Suppressor macrophage treated with lipopolysaccharide for 4 hours (primary cell): Measurements from ENCODE around the gene PRSS53.

Source experiments
- DNase-seq: peaks from one replicate; pipeline ENCODE4 v3.0.0-alpha.2; 2020

Gene PRSS53

DNA sequence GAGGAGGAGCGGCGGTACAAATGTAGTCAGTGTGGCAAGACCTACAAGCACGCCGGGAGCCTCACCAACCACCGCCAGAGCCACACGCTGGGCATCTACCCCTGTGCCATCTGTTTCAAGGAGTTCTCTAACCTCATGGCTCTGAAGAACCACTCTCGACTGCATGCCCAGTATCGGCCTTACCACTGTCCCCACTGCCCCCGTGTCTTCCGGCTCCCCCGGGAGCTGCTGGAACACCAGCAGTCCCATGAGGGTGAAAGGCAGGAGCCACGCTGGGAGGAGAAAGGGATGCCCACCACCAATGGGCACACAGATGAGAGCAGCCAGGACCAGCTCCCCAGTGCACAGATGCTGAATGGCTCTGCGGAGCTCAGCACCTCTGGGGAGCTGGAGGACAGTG is 11.7 kb downstream of the PRSS53 start:
- DNase-seq, result no peak

DNA sequence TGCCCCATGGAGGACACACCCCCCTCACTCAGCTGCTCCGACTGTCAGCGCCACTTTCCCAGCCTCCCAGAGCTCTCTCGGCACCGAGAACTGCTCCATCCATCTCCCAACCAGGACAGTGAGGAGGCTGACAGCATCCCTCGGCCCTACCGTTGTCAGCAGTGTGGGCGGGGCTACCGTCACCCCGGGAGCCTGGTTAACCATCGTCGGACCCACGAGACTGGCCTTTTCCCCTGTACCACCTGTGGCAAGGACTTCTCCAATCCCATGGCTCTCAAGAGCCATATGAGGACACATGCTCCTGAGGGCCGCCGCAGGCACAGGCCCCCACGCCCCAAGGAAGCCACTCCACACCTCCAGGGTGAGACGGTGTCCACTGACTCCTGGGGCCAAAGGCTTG is 12.4 kb downstream of the PRSS53 start:
- no peak for DNase-seq

DNA sequence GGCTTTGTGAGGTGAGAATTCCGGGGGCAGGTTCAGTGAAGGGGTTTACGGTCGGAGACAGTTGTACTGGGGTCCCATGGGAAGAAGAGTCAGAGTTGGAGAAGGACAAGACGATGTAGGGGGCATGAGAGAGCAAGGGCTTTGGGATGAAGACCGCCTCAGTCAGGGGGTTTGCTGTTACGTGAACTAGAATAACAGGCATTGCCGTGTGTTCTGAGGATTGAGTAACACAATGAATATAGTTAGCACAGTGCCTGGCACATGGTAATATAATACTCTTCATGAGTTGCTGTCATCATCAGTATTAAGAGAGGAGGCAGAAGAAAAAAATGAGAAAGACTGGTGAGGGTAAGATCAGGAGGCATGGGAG is 13.9 kb downstream of the PRSS53 start:
- peak; percentile 16 for DNase-seq

DNA sequence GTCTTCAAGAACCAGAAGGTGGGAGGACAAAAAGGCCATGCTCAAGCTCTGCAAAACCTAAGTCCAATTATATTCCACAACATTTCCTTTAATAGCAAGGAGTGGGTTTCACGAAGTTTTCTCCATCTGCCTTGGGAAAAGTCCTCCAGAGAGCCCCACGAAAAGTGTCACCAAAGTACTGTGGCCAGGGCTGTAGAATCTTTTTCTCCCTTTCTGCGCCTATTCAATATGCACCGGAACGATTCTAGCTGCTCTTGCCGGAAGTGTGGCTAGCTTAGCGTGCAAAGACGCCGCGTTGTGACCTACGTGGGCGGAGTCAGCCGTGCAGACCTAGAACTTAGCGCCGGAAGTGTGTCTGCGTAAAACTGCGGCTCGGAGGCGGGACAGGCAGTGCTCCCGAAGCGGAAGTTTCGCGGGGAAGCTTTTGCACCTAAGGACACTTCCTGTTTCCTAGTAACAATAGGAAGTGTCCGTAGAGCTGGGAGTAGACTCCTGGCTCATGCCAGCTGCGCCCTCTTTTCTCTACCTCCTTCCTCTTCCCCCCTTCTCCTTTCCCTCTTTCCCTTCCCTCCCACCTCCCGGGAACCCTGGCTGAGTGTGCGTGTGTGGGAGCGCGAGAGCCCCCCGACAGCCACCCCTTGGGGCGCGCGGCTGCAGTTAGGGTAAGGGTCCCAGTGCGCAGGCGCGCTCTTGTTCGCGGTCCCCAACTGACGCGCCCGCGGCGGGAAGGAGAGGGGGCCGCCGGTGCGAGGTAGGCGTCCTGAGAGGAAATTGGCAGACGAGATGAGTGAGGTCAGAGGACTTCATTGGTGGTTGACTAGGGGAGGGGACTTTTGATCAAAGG is 14.6 kb downstream of the PRSS53 start, which contains the start of the genes ZNF646 and ZNF668:
Gene ZNF646, plus strand, starts transcription at position 453 of the 844 bp plus-strand sequence. CDS start 1,903 bp downstream, outside the sequence.
Gene ZNF668, minus strand, starts transcription at position 271 of the 844 bp plus-strand sequence. CDS start 9,781 bp downstream, outside the sequence.
- peak; percentile 100 for DNase-seq

DNA sequence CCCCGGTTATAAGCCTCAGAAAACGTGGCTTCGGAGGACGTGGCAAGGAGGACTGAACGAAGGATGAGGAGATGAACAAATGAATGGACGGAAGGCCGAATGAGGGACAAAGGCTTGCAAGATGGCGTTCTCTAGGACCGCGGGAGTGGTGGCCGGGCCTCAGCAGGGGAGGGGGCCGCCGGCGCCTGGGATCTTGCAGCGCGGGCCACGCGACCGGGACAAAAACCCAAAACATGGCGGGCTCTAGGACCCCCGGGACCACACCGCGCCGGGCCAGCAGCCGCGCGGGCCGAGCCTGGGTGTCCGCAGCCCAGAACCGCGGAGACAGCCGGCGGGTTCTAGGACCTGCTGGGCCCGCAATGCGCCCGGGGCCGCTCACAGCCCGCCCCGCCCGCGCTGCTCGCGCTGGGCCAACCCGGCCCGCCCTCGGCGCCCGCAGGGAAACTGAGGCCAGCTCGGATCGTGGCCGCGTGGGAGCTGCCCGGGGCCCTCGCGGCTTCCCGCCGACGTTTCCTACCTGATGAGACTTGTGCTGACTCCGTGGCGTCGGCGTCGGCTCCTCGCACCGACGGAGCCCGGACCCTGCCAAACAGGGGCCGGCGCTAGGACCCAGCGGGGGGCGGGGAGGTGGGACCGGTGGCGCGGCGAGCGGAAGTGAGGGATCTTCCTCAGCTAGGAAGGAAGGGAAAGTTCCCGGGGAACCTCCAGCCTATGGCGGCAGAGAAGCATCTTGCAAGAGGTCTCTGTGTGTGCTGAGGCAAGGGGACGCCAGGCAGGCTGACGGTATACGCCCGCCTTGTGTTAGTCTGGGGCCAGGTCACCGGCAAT is 15.4 kb downstream of the PRSS53 start:
- peak; percentile 95 for DNase-seq

DNA sequence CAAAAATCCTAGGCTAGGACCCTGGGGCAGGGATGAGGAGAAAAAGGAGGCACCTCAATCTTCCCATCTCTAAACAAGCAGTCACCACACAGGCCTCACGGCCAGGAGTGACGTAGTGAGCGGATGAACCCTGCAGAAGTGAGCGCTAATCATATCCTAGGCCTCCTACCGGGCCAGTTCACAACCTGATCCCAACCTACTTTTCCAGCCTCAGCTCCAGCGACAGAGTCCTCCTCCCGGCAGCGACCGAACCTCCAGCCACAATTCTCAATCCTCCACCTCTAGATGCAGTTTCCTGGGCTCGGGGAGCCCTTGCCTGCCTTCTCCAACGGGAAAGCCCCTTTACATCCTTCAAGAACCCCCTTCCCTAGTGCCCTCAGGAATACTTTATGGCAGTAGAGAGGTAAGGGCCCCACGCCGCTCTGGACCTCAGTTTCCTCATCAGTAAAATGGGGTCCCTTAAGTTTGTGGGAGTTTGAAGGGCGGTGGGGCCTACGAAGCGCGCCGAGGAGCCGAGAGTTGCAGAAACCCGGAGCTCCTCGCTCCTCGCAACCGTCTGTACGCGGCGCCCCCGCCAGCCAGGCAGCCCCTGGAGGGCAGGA is 16.1 kb downstream of the PRSS53 start:
- peak; percentile 28 for DNase-seq

DNA sequence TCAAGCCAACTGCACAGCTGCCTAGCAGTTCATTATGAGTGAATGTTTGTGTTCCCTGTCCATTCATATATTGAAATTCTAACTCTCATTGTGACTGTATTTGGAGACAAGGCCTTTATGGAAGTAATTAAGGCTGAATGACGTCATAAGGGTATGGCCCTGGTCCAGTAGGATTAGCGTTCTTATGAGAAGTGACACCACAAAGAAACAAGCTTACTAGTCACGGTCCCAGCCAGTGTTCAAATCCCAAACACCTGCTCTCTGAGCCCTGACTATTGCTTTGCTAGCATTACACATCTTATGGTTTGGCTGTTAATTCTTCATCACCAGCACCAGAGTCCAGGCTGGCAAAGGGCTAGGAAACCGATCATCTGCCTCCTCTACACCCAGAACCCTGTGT is 16.9 kb downstream of the PRSS53 start:
- peak; percentile 38 for DNase-seq

DNA sequence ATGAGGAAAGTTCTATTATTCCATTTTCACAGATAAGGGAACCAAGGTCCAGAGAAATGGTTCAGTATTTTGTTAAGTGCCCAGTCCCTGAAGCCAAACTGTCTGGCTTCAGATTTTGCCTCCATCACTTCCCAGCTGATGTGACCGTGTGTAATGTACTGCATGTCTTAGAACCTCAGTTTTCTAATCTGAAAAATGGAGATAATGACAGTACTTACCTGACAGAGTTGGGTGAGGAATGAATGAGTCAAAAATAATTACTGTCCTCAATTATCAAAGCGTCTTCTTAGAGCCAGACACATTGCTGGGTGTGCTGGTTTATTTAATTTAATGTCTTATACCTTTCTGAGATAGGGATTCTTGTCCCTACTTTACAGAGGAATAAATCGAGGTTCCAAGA is 21.4 kb downstream of the PRSS53 start:
- DNase-seq, result no peak

DNA sequence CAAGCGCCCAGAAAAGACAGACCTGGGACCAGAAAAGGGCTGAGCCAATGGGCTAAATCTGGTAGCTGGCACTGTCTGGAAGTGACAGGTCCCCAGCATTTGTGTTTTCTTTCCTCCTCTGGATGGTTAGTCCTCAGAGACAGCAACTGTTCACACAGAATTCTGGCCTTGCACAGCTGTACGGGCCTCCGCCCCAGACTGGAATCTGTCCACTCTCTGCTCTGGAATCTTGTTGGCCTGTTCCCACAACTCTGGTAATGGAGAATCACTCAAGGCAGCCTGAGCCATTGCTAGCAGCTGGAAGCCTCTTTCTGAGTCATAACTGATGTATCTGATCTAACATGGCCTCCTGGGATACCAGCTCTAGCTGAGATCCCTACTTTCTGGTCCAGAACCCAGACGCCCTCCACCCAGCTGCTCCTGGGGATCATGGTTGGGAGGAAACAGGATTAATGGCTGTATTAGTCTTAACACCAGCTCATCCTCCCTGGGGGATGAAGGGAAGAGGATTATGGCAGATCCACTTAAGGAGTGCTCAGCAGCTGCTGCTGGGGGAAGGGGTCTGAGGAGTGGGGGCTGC is 23.8 kb downstream of the PRSS53 start:
- DNase-seq, result no peak

DNA sequence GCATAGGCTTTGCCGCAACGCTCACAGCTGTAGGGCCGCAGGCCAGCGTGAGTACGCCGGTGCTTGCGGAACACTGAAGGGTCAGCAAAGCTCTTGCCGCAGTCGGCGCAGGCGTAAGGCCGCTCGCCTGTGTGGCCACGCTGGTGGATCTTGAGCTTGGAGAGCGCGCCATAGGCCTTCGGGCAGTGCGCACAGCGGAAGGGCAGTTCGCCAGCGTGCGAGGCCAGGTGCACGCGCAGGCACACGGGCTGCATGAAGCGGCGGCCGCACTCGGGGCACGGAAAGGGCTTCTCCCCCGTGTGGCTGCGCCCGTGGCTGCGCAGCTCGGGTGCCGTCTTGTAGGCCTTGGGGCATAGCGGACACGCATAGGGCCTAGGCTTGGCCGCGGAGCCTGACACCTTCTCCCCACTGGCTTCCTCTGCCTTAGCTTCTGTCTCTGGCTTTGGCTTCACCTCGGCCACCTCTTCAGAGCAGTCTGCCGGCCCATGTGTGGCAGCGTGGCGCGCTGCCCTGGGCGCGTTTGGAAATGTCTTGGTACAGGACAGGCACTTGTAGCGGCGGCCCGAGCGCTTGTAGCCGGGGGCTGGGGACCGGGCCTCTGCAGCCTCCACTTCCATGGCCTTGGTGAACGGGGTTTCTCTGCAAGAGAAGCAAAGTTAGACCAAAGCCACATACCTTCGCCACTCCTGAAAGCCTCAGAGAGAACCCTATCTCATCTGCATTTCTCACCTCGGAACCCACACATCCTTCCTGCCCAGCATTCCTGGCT is 24.7 kb downstream of the PRSS53 start:
- no peak for DNase-seq

DNA sequence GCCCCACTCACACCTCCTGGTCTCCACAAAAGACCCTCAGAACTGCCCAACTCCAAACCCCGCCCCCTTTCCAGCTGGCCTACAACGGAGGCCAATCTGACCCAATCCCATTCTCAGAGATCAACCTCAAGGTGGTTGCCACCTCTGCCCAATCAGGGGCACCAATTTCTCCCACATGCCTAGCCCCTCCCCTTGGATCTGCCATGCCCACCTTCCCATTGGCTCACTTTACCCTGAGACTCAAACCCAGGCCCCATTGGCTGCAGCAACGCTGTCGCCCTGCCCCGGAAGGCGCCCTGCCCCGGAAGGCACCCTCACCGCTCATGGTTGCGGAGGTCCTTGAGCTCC is 25.3 kb downstream of the PRSS53 start:
- no peak for DNase-seq

DNA sequence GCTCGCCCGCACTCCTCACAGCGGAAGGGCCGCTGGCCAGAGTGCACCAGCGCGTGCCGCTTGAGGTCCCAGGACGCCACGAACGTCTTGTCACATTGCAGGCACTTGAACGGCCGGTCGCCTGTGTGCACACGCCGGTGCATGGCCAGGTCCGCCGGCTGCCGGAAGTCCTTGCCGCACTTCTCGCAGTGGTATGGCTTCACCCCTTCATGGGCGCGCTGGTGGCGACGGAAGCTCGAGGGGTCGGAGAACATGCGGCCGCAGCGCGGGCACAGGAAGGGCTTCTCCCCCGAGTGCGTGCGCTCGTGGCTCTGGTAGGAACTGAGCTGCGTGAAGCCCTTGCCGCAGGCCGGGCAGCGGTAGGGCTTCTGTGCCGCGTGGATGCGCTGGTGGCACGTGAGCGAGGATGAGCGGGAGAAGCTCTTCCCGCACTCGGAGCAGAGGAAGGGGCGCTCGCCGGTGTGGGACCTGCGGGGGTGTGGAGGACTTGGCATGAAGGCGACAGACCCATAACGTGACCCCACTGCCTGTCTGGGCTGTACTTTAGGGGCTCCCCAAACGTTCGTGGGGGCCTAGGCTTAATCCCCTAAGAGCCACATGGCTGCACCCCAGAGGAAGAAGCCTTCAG is 26.8 kb downstream of the PRSS53 start:
- DNase-seq, result no peak

DNA sequence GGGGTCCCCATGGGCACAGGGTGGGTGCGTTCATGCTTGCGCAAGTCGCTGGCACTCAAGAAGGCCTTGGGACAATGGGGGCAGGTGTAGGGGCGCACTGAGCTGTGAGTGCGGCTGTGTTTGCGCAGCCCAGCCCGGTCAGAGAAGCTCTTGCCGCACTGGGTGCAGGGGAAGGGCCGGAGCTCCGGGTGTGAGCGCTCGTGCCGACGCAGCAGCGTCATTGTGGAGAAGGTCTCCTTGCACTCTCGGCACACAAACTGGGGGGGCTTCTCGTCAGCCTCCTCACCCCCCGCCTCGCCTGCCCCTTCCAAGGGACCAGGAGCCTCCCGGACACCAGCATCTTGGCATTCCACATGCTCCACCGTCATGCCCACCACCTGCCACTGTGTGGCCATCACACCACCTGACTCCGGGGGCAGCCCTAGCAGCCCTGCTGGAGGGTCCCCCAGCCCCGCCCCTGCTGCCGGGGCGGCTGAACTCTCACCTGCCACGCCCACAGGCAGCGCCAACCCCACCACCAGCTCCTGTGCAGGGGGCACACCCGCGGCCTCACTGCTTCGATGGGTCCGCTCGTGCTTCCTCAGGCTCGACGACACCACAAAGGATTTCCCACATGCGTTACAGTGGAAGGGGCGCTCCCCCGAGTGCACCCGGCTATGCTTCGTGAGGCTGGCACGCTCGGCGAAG is 27.5 kb downstream of the PRSS53 start:
- DNase-seq, result no peak

DNA sequence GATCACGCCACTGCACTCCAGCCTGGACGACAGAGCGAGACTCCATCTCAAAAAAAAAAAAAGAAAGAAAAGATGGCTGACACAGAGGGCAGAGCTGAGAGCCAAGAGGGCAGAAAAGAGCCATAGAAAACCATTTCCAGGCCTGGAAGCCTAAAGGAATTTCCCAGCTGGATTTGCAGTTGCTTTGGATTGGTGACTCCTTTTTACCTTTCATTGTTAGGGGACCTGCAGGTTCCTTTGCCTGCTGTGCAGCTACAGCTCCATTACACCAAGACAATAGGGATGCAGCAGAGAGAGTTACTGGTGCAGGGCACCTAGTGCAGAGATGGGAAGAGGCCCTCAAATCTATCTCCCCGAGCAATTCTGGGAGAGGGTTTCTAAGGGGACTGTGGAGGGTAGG is 33.1 kb downstream of the PRSS53 start:
- DNase-seq, result no peak

DNA sequence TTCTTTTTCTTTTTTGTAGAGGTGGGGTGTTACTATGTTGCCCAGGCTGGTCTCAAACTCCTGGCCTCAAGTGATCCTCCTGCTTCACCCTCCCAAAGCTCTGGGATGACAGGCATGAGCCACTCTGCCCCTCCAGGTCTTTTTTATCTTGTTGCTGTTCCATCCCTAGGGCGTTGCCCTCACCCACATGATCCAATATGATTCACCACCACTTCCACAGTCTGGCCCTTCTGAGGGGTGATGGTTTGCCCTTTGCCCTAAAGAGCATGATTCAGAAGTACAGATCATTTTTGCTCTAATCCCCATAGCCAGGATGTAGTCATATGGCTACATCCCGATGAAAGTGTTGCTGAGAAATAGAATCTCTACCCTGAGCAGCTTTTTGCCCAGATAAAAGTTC is 36.6 kb downstream of the PRSS53 start:
- peak; percentile 88 for DNase-seq

DNA sequence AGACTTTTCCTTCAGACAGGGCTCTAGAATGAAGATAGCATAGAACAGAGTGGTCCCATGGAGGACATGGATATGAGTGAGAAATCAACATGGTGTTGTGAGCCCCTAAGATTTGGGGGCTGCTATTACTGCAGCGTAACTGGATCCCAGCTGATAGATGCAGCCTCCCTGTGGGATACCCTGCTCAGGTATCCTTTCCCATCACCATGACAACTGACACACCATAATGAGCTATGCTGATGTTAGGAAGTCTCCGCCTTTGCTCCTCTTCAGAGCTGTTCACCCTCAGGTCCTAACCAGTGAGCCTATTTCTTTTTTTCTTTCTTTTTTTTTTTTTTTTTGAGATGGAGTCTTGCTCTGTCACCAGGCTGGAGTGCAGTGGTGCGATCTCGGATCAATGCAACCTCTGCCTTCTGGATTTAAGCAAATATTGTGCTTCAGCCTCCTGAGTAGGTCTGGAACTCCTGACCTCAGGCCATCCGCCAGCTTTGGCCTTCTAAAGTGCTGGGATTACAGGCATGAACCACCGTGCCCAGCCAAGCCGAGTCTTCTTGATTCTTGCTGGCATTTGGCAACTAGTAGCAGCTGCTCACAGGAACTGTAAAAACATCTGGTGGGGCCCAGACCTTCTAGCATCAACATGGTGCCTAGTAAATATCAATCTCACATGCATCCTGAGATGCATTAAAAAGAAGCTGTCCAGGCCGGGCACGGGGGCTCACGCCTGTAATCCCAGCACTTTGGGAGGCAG is 38.3 kb downstream of the PRSS53 start:
- DNase-seq, result no peak

DNA sequence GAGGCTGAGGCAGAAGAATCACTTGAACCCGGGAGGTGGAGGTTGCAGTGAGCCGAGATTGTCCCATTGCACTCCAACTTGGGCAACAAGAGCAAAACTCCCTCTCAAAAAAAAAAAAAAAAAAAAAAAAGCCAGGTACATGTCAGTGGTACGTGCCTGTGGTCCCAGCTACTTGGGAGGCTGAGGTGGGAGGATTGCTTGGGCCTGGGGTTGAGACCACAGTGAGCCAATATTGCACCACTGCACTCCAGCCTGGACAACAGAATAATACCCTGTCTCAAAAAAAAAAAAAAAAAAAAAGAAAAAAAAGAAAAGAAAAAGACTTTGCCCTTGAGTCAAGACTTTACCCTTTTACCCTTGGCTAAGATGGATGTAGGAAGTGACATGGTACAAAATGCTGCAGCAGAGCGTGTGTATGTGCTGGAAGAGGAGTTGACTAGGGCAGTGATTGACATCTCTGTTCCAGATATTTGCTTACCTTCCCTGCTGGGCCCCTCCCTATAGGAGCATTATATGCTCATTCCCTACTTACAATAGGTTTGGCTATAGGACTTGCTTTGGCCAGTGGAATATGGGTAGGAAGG is 44.8 kb downstream of the PRSS53 start:
- DNase-seq, result no peak

DNA sequence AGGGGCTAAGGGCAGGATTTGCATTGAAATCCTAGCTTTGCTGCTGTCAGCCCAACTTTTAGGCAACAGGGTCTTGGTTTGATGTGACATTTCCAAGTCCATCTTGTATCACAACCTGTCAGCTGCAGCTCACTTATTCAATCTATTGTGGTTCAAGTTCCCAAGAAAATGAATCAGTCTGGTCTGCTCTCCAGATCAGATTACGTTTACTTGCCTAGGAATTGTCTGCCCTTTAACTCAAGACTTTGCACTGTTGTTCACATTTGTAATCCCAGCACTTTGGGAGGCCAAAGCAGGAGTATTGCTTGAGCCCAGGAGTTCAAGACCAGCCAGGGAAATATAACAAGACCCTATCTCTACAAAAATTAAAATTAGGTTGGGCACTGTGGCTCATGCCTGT is 45.4 kb downstream of the PRSS53 start:
- no peak for DNase-seq

DNA sequence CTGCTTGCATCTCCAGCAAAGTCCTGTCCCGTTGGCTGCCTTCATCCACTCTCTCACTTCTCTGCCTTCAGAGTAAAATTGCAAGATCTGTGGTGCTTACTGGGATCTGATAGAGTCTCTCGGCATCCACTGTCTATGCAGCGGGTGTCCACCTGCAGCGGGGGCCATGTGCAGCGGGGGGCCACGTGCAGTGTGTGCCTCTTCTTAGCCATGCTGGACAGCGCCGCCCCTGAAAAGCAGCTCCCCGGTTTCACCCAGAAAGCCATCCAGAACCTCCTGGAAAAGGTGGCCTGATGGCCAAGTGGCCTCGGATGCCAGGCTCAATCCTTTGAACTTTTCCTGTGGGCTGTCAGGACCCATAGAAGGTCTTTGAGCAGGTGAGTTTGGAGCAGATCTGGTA is 45.9 kb downstream of the PRSS53 start:
- no peak for DNase-seq

DNA sequence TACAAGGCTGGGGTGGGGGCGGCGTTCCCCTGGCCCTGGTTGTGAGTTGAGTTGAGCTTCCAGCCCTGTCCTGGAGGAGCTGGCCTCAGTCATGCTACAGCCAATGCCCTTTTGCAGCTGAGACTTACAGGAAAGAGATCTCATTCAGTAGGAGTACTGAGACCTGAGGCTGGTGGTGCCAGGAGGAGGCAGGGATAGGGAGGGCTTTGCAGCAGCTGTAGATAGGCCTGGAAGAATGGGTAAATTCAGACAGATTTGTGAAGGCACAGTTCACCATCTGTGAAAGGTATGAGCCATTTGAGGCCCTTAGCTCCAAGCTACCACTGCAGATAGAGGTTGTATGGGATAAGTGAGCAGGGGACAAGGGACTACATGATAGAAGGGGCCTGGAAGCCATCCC is 49.8 kb downstream of the PRSS53 start:
- no peak for DNase-seq
